GM12878 (cell line): ENCODE results near the gene SLC25A47. TPM values are rescaled to one million over a fixed set of nuclear protein-coding genes. Genes with fewer than 3 reads are reported as not detected.

ENCODE experiments used
- ATAC-seq: fragments of 200-7000 bp; cut with Tn5 transposase; 3 replicates; pipeline ENCODE4 v1.9.1; 2020; ENCODE audit warnings: mild to moderate bottlenecking, moderate library complexity
- BruUV-seq: library from RNA; stranded (reverse); fragments of 400-500 nt; replicated peaks from 2 replicates; lab custom pipeline; 2021; lab: Mats Ljungman, UMichigan
- CTCF ChIA-PET: fragments of 300-600 bp; sonication (Branson Sonifier 250); formaldehyde crosslinking; extraction: SDS; loops from one replicate; lab custom pipeline; 2021; ENCODE audit warnings: inconsistent platforms; lab: Yijun Ruan, JAX
- POLR2A ChIA-PET: fragments of 350-600 bp; formaldehyde crosslinking; extraction: SDS; loops from one replicate; lab custom pipeline; 2021; ENCODE audit warnings: inconsistent platforms; lab: Charles Lee
- RAD21 ChIA-PET: fragments of 300-600 bp; sonication (Branson Sonifier 250); formaldehyde crosslinking; loops from one replicate; lab custom pipeline; 2023; ENCODE audit warnings: antibody characterized with exemption; ENCODE audit not compliant: unreplicated experiment; lab: Charles Lee
- SMC1A ChIA-PET: fragments of 300-600 bp; sonication (Branson Sonifier 250); formaldehyde crosslinking; loops from one replicate; lab custom pipeline; 2023; ENCODE audit not compliant: unreplicated experiment, uncharacterized antibody; lab: Charles Lee
- DNase-seq: peaks from one replicate; pipeline ENCODE4 v3.0.0-alpha.2; 2011; ENCODE audit warnings: low read depth, low spot score
- FAIRE-seq: peaks from 3 replicates; lab custom pipeline; 2011; peaks lifted over from hg19 to GRCh38; lab: Jason Lieb, UNC
- H2AFZ ChIP-seq: 2 replicates; pipeline ENCODE4 v1.6.0; 2011; ENCODE audit warnings: low read depth, low read length, control low read depth; ENCODE audit not compliant: control insufficient read depth
- H3K27ac ChIP-seq: 2 replicates; pipeline ENCODE4 v1.5.1; 2011; ENCODE audit warnings: control low read depth; ENCODE audit not compliant: control insufficient read depth, insufficient read depth
- H3K27me3 ChIP-seq, 2 experiments: replicated peaks in 1 of 2; 2 replicates each; pipeline versions ENCODE4 v1.6.0 to v1.6.1; 2011; ENCODE audit warnings: low read length in 1 of 2; ENCODE audit not compliant: control insufficient read depth in 2 of 2, insufficient read depth in 2 of 2
- H3K36me3 ChIP-seq, 2 experiments: 2 replicates each; pipeline ENCODE4 v1.5.1; 2011; ENCODE audit warnings: low read length in 1 of 2; ENCODE audit not compliant: control insufficient read depth in 2 of 2, insufficient read depth in 2 of 2
- H3K4me1 ChIP-seq: 2 replicates; pipeline ENCODE4 v1.6.1; 2011; ENCODE audit warnings: mild to moderate bottlenecking, low read length, moderate library complexity, mixed read lengths; ENCODE audit not compliant: control insufficient read depth, insufficient read depth
- H3K4me2 ChIP-seq: 2 replicates; pipeline ENCODE4 v1.6.0; 2011; ENCODE audit warnings: control low read depth; ENCODE audit not compliant: control insufficient read depth, insufficient read depth
- H3K4me3 ChIP-seq: fragments of 200-600 bp; sonication (generic); 2 replicates; pipeline ENCODE4 v1.5.1; 2016
- H3K79me2 ChIP-seq: 2 replicates; pipeline ENCODE4 v1.6.0; 2011; ENCODE audit warnings: low read length; ENCODE audit not compliant: control insufficient read depth, insufficient read depth
- H3K9ac ChIP-seq: 2 replicates; pipeline ENCODE4 v1.8.0; 2011; ENCODE audit warnings: low read length, control low read depth, mixed read lengths; ENCODE audit not compliant: control insufficient read depth, insufficient read depth
- H3K9me3 ChIP-seq: replicated peaks from 3 replicates; pipeline ENCODE4 v1.5.1; 2011; ENCODE audit warnings: mild to moderate bottlenecking, low read length; ENCODE audit not compliant: control insufficient read depth, insufficient read depth
- H4K20me1 ChIP-seq: 2 replicates; pipeline ENCODE4 v1.6.0; 2011; ENCODE audit not compliant: control insufficient read depth, insufficient read depth
- CREM ChIP-seq: IDR thresholded peaks from 2 replicates; pipeline ENCODE4 v1.6.1; 2014; ENCODE audit warnings: antibody characterized with exemption, low read depth
- EGR1 ChIP-seq, 2 experiments: IDR thresholded peaks; 1 replicate in 1 of 2; 2 replicates in 1 of 2; pipeline ENCODE4 v1.6.1; 2011 to 2012; ENCODE audit warnings: low read depth in 2 of 2, low read length in 2 of 2, borderline replicate concordance in 1 of 2, mild to moderate bottlenecking in 1 of 2, moderate library complexity in 1 of 2
- ETV6 ChIP-seq, 2 experiments: fragments of 450-650 bp in 1 of 2; IDR thresholded peaks in 1 of 2; conservative IDR thresholded peaks in 1 of 2; 2 replicates each; pipeline ENCODE4 v1.6.1; 2014; ENCODE audit warnings: antibody characterized with exemption in 1 of 2, borderline replicate concordance in 1 of 2, low read depth in 1 of 2, mild to moderate bottlenecking in 1 of 2, moderate library complexity in 1 of 2
- MEF2A ChIP-seq: IDR thresholded peaks from 2 replicates; pipeline ENCODE4 v1.6.1; 2011; ENCODE audit warnings: low read depth, mild to moderate bottlenecking, low read length, moderate library complexity; ENCODE audit not compliant: insufficient read depth
- MTA3 ChIP-seq: IDR thresholded peaks from 2 replicates; pipeline ENCODE4 v1.6.1; 2012; ENCODE audit warnings: low read length, inconsistent platforms, borderline replicate concordance
- NFYB ChIP-seq: IDR thresholded peaks from 2 replicates; pipeline ENCODE4 v1.6.1; 2011; ENCODE audit warnings: low read depth, mild to moderate bottlenecking, low read length, improper control_type of control experiment, moderate library complexity; ENCODE audit not compliant: insufficient read depth
- NRF1 ChIP-seq: conservative IDR thresholded peaks from 2 replicates; pipeline ENCODE4 v1.6.1; 2011; ENCODE audit warnings: mild to moderate bottlenecking, low read depth, low read length, improper control_type of control experiment
- PML ChIP-seq: IDR thresholded peaks from 2 replicates; pipeline ENCODE4 v1.6.1; 2012; ENCODE audit warnings: low read length, inconsistent platforms
- REST ChIP-seq: IDR thresholded peaks from 2 replicates; pipeline ENCODE4 v1.6.1; 2012; ENCODE audit warnings: mild to moderate bottlenecking, low read depth, low read length
- TCF12 ChIP-seq: IDR thresholded peaks from 2 replicates; pipeline ENCODE4 v1.6.1; 2011; ENCODE audit warnings: low read depth, mild to moderate bottlenecking, low read length
- ZBED1 ChIP-seq: IDR thresholded peaks from 2 replicates; pipeline ENCODE4 v1.6.1; 2016; ENCODE audit warnings: borderline replicate concordance
- WGBS: methylation state at CpG from one replicate; pipeline ENCODE4 v1.1.6; 2016; ENCODE audit warnings: low lambda C conversion rate; ENCODE audit not compliant: insufficient replicate concordance, insufficient coverage; ENCODE audit errors: missing lambda C conversion rate; 5-methylcytosine and 5-hydroxymethylcytosine counted together
- in situ Hi-C: fragments of 300-500 bp; cut with MboI; formaldehyde crosslinking; loops from 9 replicates; pipeline ENCODE4 v1.14.3; 2018; ENCODE audit warnings: mixed read lengths
- intact Hi-C: fragments of 100-400 bp; cut with micrococcal nuclease; formaldehyde crosslinking; loops from one replicate; pipeline ENCODE4 v1.14.2; 2022; ENCODE audit not compliant: unreplicated experiment
- polyA plus RNA-seq, 11 experiments: library from polyadenylated mRNA; depleted of rRNA in 4 of 11; unstranded in 6 of 11; stranded (reverse) in 5 of 11; fragments of >200 nt; fragmentation: Nextera tagmentation in 4 of 11; fragmentation: Illumina TruSeq in 1 of 11; extraction: Ambion mirVana in 4 of 11; extraction: Trizol in 1 of 11; gene quantifications; 1 replicate in 1 of 11; 2 replicates in 10 of 11; pipeline versions ENCODE4 v1.2.1 to v1.2.3, GENCODE V29; 2011 to 2016; ENCODE audit warnings: inconsistent platforms in 2 of 11, missing spikeins in 2 of 11, low read depth in 1 of 11
- total RNA-seq, 4 experiments: library from RNA; depleted of rRNA in 3 of 4; stranded (reverse); fragments of >200 nt in 3 of 4; fragmentation: Illumina TruSeq in 1 of 4; extraction: Trizol in 1 of 4; gene quantifications; 2 replicates each; pipeline versions ENCODE4 v1.2.1 to v1.2.3, GENCODE V29; 2013 to 2021
- TF ChIP-seq, protein P1 (sequence below): IDR thresholded peaks from 2 replicates; pipeline ENCODE4 v1.6.1; 2012; ENCODE audit warnings: low read depth, low read length, improper control_type of control experiment
- TF ChIP-seq, protein P2 (sequence below): IDR thresholded peaks from 2 replicates; pipeline ENCODE4 v1.6.1; 2012; ENCODE audit warnings: low read length, inconsistent platforms
- TF ChIP-seq, protein P3 (sequence below): IDR thresholded peaks from 2 replicates; pipeline ENCODE4 v1.6.1; 2011; ENCODE audit warnings: low read depth, low read length, improper control_type of control experiment, borderline replicate concordance

The SLC25A47 gene
- total and polyA plus RNA-seq, 10 of the 15 experiments (the other 5 are each of a cell fraction or from before 2014, with no cell fraction given) = 0.14 TPM; not detected in 9

- WGBS = 0% methylated on average over 17 of the region's 17 CpGs
- peak overlapping the region; percentile 86 for H3K4me3 ChIP-seq
- H2AFZ ChIP-seq = peak overlapping the region; percentile 61
- POLR2A ChIA-PET = interaction anchor here (1.0 to 2.8 kb wide), 11 partner anchors 9 to 306 kb away, joined by 3 to 14 read pairs (median 5); no protein-coding TSS in a partner anchor
- peak overlapping the region; percentile 97 for H3K9ac ChIP-seq
- intact Hi-C loops = loop anchor here (2.0 to 5.0 kb wide), 3 partner anchors 33 to 308 kb away; partner anchors contain the start of genes EVL and YY1
- no TSS peak for BruUV-seq
- peaks cover 29% of the 10 kb centered on the region for H3K4me1 ChIP-seq
- FAIRE-seq (no peak), DNase-seq (peak; percentile 76), ATAC-seq (peak; percentile 72)
- H3K27ac ChIP-seq = peak overlapping the region; percentile 98
- peak overlapping the region; percentile 83 for H3K4me2 ChIP-seq
- no peaks in the 10 kb centered on the region for H3K27me3 ChIP-seq
- CTCF ChIA-PET = interaction anchor here (0.6 to 3.9 kb wide), 14 partner anchors 8 to 305 kb away, joined by 3 to 24 read pairs (median 4); no protein-coding TSS in a partner anchor
- RAD21 ChIA-PET = interaction anchor here (0.7 to 1.3 kb wide), 14 partner anchors 35 to 394 kb away, joined by 3 to 7 read pairs (median 4); no protein-coding TSS in a partner anchor
- SMC1A ChIA-PET = interaction anchor here (0.6 to 4.1 kb wide), 13 partner anchors 9 to 270 kb away, joined by 3 to 25 read pairs (median 5); no protein-coding TSS in a partner anchor
- no peaks in the 10 kb centered on the region for H4K20me1 ChIP-seq
- in situ Hi-C loops = no loop called here
- peaks cover 48% of the 10 kb centered on the region for H3K79me2 ChIP-seq
- no peaks in the 10 kb centered on the region; the same call in 2 of the 3 replicates for H3K9me3 ChIP-seq
- H3K36me3 ChIP-seq = peaks cover 1% of the 10 kb centered on the region in 2 experiments; a peak in 1 of 4 replicates
- TF ChIP-seq, protein P1, sequence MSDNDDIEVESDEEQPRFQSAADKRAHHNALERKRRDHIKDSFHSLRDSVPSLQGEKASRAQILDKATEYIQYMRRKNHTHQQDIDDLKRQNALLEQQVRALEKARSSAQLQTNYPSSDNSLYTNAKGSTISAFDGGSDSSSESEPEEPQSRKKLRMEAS = no peak
- TF ChIP-seq ZBED1 = peak; percentile 57; the same call in 1 of the 2 replicates
- no peak for TF ChIP-seq NRF1
- TF ChIP-seq MTA3 = peak; percentile 80; the same call in 1 of the 2 replicates
- peak; percentile 79; the same call in 1 of the 2 replicates for TF ChIP-seq NFYB
- TF ChIP-seq REST = no peak
- TF ChIP-seq, protein P2, sequence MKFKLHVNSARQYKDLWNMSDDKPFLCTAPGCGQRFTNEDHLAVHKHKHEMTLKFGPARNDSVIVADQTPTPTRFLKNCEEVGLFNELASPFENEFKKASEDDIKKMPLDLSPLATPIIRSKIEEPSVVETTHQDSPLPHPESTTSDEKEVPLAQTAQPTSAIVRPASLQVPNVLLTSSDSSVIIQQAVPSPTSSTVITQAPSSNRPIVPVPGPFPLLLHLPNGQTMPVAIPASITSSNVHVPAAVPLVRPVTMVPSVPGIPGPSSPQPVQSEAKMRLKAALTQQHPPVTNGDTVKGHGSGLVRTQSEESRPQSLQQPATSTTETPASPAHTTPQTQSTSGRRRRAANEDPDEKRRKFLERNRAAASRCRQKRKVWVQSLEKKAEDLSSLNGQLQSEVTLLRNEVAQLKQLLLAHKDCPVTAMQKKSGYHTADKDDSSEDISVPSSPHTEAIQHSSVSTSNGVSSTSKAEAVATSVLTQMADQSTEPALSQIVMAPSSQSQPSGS = peak; percentile 56
- no peak for TF ChIP-seq MEF2A
- TF ChIP-seq CREM = peak; percentile 69; the same call in 1 of the 2 replicates
- peak in 1 of 2 experiments; percentile 88; a peak in 2 of 3 replicates for TF ChIP-seq EGR1 (IDR thresholded peaks at IDR 0.05; ENCODE audit: borderline replicate concordance in 1 of 2, low read depth in 2 of 2, low read length in 2 of 2)
- TF ChIP-seq, protein P3, sequence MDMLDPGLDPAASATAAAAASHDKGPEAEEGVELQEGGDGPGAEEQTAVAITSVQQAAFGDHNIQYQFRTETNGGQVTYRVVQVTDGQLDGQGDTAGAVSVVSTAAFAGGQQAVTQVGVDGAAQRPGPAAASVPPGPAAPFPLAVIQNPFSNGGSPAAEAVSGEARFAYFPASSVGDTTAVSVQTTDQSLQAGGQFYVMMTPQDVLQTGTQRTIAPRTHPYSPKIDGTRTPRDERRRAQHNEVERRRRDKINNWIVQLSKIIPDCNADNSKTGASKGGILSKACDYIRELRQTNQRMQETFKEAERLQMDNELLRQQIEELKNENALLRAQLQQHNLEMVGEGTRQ = no peak
- 0 out of 2 replicates have a peak, but pooled peaks have one; percentile 70 for TF ChIP-seq PML
- TF ChIP-seq ETV6 (conservative IDR thresholded peaks at IDR 0.05 in 1 of 2, IDR thresholded peaks at IDR 0.05 in 1 of 2; ENCODE audit: borderline replicate concordance in 1 of 2, low read depth in 1 of 2) = 0 out of 4 replicates have a peak, but pooled peaks of 1 of the 2 experiments have one; percentile 27
- peak; percentile 48; the same call in 1 of the 2 replicates for TF ChIP-seq TCF12
These were observed 52.3 kb downstream of the SLC25A47 start for GRCh38 chr14:100375266-100375962.
